NT2/D1 (cell line): Measurements from ENCODE around the gene RDX.
A peak's percentile ranks its signal among the peaks of the same experiment; 100 is the strongest.
"Not testable (repeated sequence)": the region's sequence is repeated elsewhere in the genome, so short reads cannot be mapped to it uniquely, and the experiment has no call there.

ENCODE experiments used
- DNase-seq: peaks from one replicate; pipeline ENCODE4 v3.0.0-alpha.2; 2011; ENCODE audit warnings: low read depth, low spot score
- H3K27me3 ChIP-seq: 2 replicates; pipeline ENCODE4 v1.6.0; 2011; ENCODE audit warnings: mild to moderate bottlenecking; ENCODE audit not compliant: insufficient read length, insufficient read depth
- H3K36me3 ChIP-seq: 2 replicates; pipeline ENCODE4 v1.6.1; 2011; ENCODE audit warnings: mild to moderate bottlenecking, low read length, mixed read lengths; ENCODE audit not compliant: insufficient read depth, insufficient read length
- H3K4me1 ChIP-seq: 2 replicates; pipeline ENCODE4 v1.5.1; 2011; ENCODE audit not compliant: insufficient read depth, insufficient read length
- H3K4me3 ChIP-seq: 2 replicates; pipeline ENCODE4 v1.5.1; 2011; ENCODE audit warnings: low read depth; ENCODE audit not compliant: insufficient read length
- H3K9ac ChIP-seq: 2 replicates; pipeline ENCODE4 v1.6.0; 2011; ENCODE audit warnings: low read depth; ENCODE audit not compliant: insufficient read length
- H3K9me3 ChIP-seq: 2 replicates; pipeline ENCODE4 v1.5.1; 2011; ENCODE audit warnings: mild to moderate bottlenecking, low read length; ENCODE audit not compliant: insufficient read depth
- SUZ12 ChIP-seq: IDR thresholded peaks from 2 replicates; pipeline ENCODE4 v1.6.1; 2011; ENCODE audit not compliant: insufficient read length, insufficient read depth; ENCODE audit errors: extremely low read depth
- YY1 ChIP-seq: IDR thresholded peaks from 2 replicates; pipeline ENCODE4 v1.6.1; 2011; ENCODE audit not compliant: insufficient read length, insufficient read depth
- ZNF274 ChIP-seq: IDR thresholded peaks from 2 replicates; pipeline ENCODE4 v1.6.1; 2011; ENCODE audit warnings: mild to moderate bottlenecking, low read depth, low read length

The RDX gene

DNA sequence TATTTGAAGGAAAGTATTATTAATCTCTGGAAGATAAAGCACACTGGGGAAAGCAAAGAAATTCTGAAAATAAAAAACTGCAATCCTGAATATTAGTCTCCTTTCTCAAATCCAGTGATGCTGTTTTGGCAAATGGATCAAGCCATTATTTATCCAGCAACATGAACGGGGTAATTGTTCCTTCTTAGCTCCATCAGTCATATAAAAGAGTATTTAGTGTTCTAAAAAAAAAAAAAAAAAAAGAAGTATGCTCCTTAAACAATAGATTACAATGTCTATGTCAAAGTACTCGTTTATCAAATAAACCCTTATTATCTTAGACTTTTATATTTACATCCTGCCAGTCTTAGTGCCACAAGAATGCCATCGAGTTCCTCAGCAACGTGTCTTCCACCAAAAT is 1.3 kb downstream of the RDX start:
- Histone ChIP-seq H3K36me3 (peaks cover 9% of the 10 kb centered on the region), H3K4me3 (peak overlapping the region; percentile 79), H3K4me1 (no peaks in the 10 kb centered on the region), H3K9me3 (no peaks in the 10 kb centered on the region), H3K27me3 (no peaks in the 10 kb centered on the region), H3K9ac (peak overlapping the region; percentile 32)
- DNase-seq, result no peak
- TF ChIP-seq ZNF274, result no peak
- TF ChIP-seq YY1, result no peak
- no peak for TF ChIP-seq SUZ12

DNA sequence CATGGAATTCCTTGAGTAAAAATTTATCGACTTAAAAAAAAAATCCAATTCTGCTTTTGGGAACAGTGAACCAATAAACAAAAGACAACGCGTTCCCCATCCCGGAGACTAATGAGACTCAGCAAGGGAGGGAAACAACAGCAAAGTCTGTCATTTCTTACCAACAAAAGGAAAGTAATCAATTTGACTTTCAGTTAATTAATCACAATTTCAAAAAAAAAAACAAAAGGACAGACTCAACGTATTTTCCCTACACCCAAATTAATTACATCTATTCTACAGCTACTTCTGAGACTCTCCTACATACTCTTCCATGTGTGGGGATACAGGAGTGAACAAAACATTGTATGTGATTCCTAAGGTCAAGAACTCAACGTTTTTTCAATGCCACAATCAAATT is 1.9 kb downstream of the RDX start:
- DNase-seq, result no peak
- peaks cover 9% of the 10 kb centered on the region for H3K36me3 ChIP-seq
- peak overlapping the region; percentile 32 for H3K9ac ChIP-seq
- no peak for TF ChIP-seq ZNF274
- no peak for TF ChIP-seq SUZ12
- no peak for TF ChIP-seq YY1
- H3K4me1 ChIP-seq, result no peaks in the 10 kb centered on the region
- no peaks in the 10 kb centered on the region for H3K27me3 ChIP-seq
- no peak overlapping the region for H3K4me3 ChIP-seq
- H3K9me3 ChIP-seq, result no peaks in the 10 kb centered on the region

GRCh38 chr11:110293389-110293788 is 3.0 kb downstream of the RDX start:
- Histone ChIP-seq H3K4me3 (no peak overlapping the region), H3K9ac (no peak overlapping the region), H3K27me3 (no peaks in the 10 kb centered on the region), H3K9me3 (no peaks in the 10 kb centered on the region), H3K4me1 (no peaks in the 10 kb centered on the region), H3K36me3 (peaks cover 9% of the 10 kb centered on the region)
- DNase-seq, result no peak
- TF ChIP-seq YY1, result no peak
- no peak for TF ChIP-seq SUZ12
- no peak for TF ChIP-seq ZNF274

DNA sequence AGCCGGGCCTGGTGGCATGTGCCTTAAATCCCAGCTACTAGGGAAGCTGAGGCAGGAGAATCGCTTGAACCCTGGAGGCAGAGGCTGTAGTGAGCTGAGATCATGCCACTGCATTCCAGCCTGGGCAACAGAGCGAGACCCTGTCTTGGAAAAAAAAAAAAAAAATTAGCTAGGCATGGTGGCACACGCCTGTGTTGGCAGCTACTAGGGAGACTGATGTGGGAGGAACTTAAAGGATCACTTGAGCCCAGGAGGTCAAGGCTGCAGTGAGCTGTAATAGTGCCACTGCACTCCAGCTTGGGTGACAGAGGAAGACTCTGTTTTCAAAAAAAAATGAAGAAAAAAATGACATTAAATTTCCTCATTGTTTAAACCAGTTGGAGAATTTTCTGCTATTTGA is 4.3 kb downstream of the RDX start:
- H3K9ac ChIP-seq, DNase-seq, H3K36me3 ChIP-seq, H3K27me3 ChIP-seq, H3K9me3 ChIP-seq, H3K4me3 ChIP-seq, H3K4me1 ChIP-seq: not testable (repeated sequence)

GRCh38 chr11:110290591-110291334 is 5.7 kb downstream of the RDX start:
- no peak for DNase-seq
- H3K36me3 ChIP-seq, result peaks cover 9% of the 10 kb centered on the region
- TF ChIP-seq YY1 (no peak), ZNF274 (no peak), SUZ12 (no peak)

GRCh38 chr11:110289472-110289871 is 6.9 kb downstream of the RDX start:
- no peak overlapping the region for H3K9ac ChIP-seq
- no peaks in the 10 kb centered on the region for H3K27me3 ChIP-seq
- H3K36me3 ChIP-seq, result peaks cover 8% of the 10 kb centered on the region
- no peaks in the 10 kb centered on the region for H3K4me1 ChIP-seq
- no peak overlapping the region for H3K4me3 ChIP-seq
- no peak for TF ChIP-seq SUZ12
- no peak for TF ChIP-seq ZNF274
- no peak for TF ChIP-seq YY1
- no peaks in the 10 kb centered on the region for H3K9me3 ChIP-seq
- no peak for DNase-seq

More at GRCh38 chr11:110290591-110291334, 5.7 kb downstream of the RDX start:
- no peak overlapping the region for H3K4me3 ChIP-seq
- H3K9me3 ChIP-seq, result no peaks in the 10 kb centered on the region
- no peaks in the 10 kb centered on the region for H3K4me1 ChIP-seq
- H3K9ac ChIP-seq, result no peak overlapping the region
- H3K27me3 ChIP-seq, result no peaks in the 10 kb centered on the region

DNA sequence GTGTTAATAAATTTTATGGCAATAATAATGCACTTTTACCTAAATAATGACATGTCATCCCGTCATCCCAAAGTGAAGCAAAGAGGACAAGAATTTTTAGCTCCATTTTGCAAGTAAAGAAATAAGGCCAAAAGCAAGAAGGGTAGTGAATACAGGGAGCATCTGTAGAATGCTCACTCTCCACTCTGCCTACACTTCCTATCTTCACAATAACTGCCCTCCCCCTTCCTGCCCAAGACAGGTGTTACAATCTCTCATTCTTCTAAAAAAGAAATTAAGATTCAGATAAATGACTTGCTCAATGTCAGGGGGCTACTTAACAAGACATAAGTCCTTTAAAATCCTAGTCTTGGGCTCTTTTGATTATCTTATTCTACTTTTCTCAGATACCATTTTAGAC is 8.9 kb downstream of the RDX start:
- no peak overlapping the region for H3K9ac ChIP-seq
- H3K9me3 ChIP-seq, result no peaks in the 10 kb centered on the region
- TF ChIP-seq YY1 (no peak), ZNF274 (no peak), SUZ12 (no peak)
- H3K4me3 ChIP-seq, result no peak overlapping the region
- H3K36me3 ChIP-seq, result no peaks in the 10 kb centered on the region
- DNase-seq, result no peak
- no peaks in the 10 kb centered on the region for H3K4me1 ChIP-seq
- no peaks in the 10 kb centered on the region for H3K27me3 ChIP-seq
